ENCODE measurements around the gene LEMD2.

Gene LEMD2

GRCh38 chr6:33751771-33752645 is 36.9 kb downstream of the LEMD2 start:
- DNase-seq, result no peak

GRCh38 chr6:33750244-33750991 is 38.5 kb downstream of the LEMD2 start:
- no peak for DNase-seq

GRCh38 chr6:33749401-33749800 is 39.5 kb downstream of the LEMD2 start:
- no peak for DNase-seq

- no peak for DNase-seq
Observed at GRCh38 chr6:33748841-33749240, 40.1 kb downstream of the LEMD2 start.

- DNase-seq, result no peak
Observed at GRCh38 chr6:33747823-33748222, 41.1 kb downstream of the LEMD2 start.

GRCh38 chr6:33746651-33747100 is 42.3 kb downstream of the LEMD2 start, which contains the start of gene IP6K3:
TSS of gene IP6K3 (minus strand) at chr6:33746905. CDS start at chr6:33735476, 11,429 bp downstream.
- DNase-seq, result no peak

GRCh38 chr6:33746036-33746600 is 42.8 kb downstream of the LEMD2 start:
- DNase-seq, result no peak

- DNase-seq, result no peak
Observed at GRCh38 chr6:33745548-33745947, 43.4 kb downstream of the LEMD2 start.

GRCh38 chr6:33744895-33745546 is 43.9 kb downstream of the LEMD2 start:
- DNase-seq, result no peak

- DNase-seq, result peak; percentile 73
Observed at GRCh38 chr6:33744001-33744848, 44.7 kb downstream of the LEMD2 start.

- DNase-seq, result no peak
Observed at GRCh38 chr6:33742837-33743236, 46.1 kb downstream of the LEMD2 start.

GRCh38 chr6:33742092-33742491 is 46.8 kb downstream of the LEMD2 start:
- DNase-seq, result no peak

GRCh38 chr6:33740794-33741193 is 48.1 kb downstream of the LEMD2 start:
- DNase-seq, result no peak

- no peak for DNase-seq
Observed at GRCh38 chr6:33740204-33740608, 48.7 kb downstream of the LEMD2 start.

GRCh38 chr6:33739571-33739970 is 49.4 kb downstream of the LEMD2 start:
- no peak for DNase-seq

- no peak for DNase-seq
Observed at GRCh38 chr6:33738879-33739278, 50.1 kb downstream of the LEMD2 start.

GRCh38 chr6:33738153-33738552 is 50.8 kb downstream of the LEMD2 start:
- DNase-seq, result no peak

GRCh38 chr6:33737267-33738026 is 51.5 kb downstream of the LEMD2 start:
- no peak for DNase-seq

GRCh38 chr6:33735216-33735615 is 53.7 kb downstream of the LEMD2 start:
- DNase-seq, result no peak

- no peak for DNase-seq
Observed at GRCh38 chr6:33733709-33734007, 55.3 kb downstream of the LEMD2 start.
